Femur (tissue), 1 donor: ENCODE results near the gene NRF1.

Experiments
- DNase-seq: peaks from one replicate; pipeline ENCODE4 v3.0.0-alpha.2; 2017

NRF1 gene

GRCh38 chr7:129742256-129742655, 130.7 kb downstream of the NRF1 start:
- no peak for DNase-seq

GRCh38 chr7:129746857-129747529, 135.5 kb downstream of the NRF1 start:
- DNase-seq: no peak

- DNase-seq: no peak
Measured at GRCh38 chr7:129748356-129749109, 137.0 kb downstream of the NRF1 start.

- no peak for DNase-seq
Measured at GRCh38 chr7:129750091-129750490, 138.6 kb downstream of the NRF1 start.

GRCh38 chr7:129750501-129750900, 139.0 kb downstream of the NRF1 start:
- no peak for DNase-seq

GRCh38 chr7:129751916-129752315, 140.4 kb downstream of the NRF1 start:
- no peak for DNase-seq

GRCh38 chr7:129752760-129753159, 141.2 kb downstream of the NRF1 start:
- DNase-seq: no peak

GRCh38 chr7:129754406-129754805, 142.9 kb downstream of the NRF1 start:
- no peak for DNase-seq

GRCh38 chr7:129757991-129758390, 146.5 kb downstream of the NRF1 start:
- no peak for DNase-seq

GRCh38 chr7:129762387-129762969, 151.0 kb downstream of the NRF1 start:
- no peak for DNase-seq

GRCh38 chr7:129764247-129765084, 152.9 kb downstream of the NRF1 start:
- no peak for DNase-seq

GRCh38 chr7:129765352-129765751, 153.8 kb downstream of the NRF1 start:
- DNase-seq: no peak

GRCh38 chr7:129767120-129768015, 155.8 kb downstream of the NRF1 start:
- no peak for DNase-seq

- DNase-seq: no peak
Measured at GRCh38 chr7:129768614-129769399, 157.3 kb downstream of the NRF1 start.

GRCh38 chr7:129769400-129769774, 157.9 kb downstream of the NRF1 start:
- DNase-seq: no peak

GRCh38 chr7:129769866-129770808, 158.6 kb downstream of the NRF1 start:
- DNase-seq: no peak

- DNase-seq: no peak
Measured at GRCh38 chr7:129771201-129771927, 159.8 kb downstream of the NRF1 start.

- DNase-seq: no peak
Measured at GRCh38 chr7:129771928-129772479, 160.5 kb downstream of the NRF1 start.

GRCh38 chr7:129772646-129773280, 161.2 kb downstream of the NRF1 start:
- DNase-seq: no peak
